ENCODE measurements around the gene SIRT2. TPM values are rescaled to one million over a fixed set of nuclear protein-coding genes. Genes with fewer than 3 reads are reported as not detected.

The SIRT2 gene
- total RNA-seq, 1 donor from 2014 or later = 10.9 TPM

DNA sequence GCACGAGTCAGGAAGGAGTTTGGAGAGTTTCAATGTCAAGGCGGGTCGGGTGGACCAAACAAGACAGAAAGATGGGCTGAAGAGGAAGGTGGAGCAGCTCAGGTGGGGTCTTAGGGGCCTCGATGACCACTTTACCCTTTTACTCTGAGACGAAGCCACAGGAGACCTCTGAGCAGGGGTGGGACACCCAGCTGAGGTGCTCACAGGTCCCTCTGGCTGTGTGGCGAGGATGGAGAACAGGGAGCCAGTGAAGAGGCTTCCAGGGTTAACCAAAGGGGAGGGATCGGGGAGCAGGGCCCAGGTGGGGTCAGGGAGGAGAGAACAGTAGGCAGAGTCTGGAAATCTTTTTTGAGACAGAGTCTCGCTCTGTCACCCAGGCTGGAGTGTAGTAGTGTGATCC is 14.5 kb upstream of the SIRT2 start:
- Histone ChIP-seq H4K20me1 (ENCODE audit: low read depth) (no peaks in the 10 kb centered on the region), H3K4me3 (no peak overlapping the region), H3K27me3 (no peaks in the 10 kb centered on the region), H3K36me3 (no peaks in the 10 kb centered on the region), H3F3A (ENCODE audit: low read depth) (no peaks in the 10 kb centered on the region), H3K4me1 (no peaks in the 10 kb centered on the region), H3K79me2 (ENCODE audit: low read depth) (no peaks in the 10 kb centered on the region), H3K9me3 (ENCODE audit: low read depth) (no peaks in the 10 kb centered on the region), H3K9ac (no peak overlapping the region), H2AFZ (replicated peaks) (no peak overlapping the region), H3K27ac (no peak overlapping the region), H3K4me2 (no peak overlapping the region)
- no peak for DNase-seq (ENCODE audit: low spot score)
- H3K4me3 Mint-ChIP-seq = no peak overlapping the region
- H3K36me3 Mint-ChIP-seq = peaks cover 2% of the 10 kb centered on the region
- no peak overlapping the region for H3K27ac Mint-ChIP-seq
- H3K4me1 Mint-ChIP-seq = no peaks in the 10 kb centered on the region
- no peak for TF ChIP-seq EZH2phosphoT487 (IDR thresholded peaks at IDR 0.05)
- TF ChIP-seq EZH2 (IDR thresholded peaks at IDR 0.05) = no peak
- no peak for TF ChIP-seq CTCF (IDR thresholded peaks at IDR 0.05)
- no peaks in the 10 kb centered on the region for H3K9me3 Mint-ChIP-seq
- H3K27me3 Mint-ChIP-seq (ENCODE audit: insufficient read depth, low read depth) = peaks cover 7% of the 10 kb centered on the region

DNA sequence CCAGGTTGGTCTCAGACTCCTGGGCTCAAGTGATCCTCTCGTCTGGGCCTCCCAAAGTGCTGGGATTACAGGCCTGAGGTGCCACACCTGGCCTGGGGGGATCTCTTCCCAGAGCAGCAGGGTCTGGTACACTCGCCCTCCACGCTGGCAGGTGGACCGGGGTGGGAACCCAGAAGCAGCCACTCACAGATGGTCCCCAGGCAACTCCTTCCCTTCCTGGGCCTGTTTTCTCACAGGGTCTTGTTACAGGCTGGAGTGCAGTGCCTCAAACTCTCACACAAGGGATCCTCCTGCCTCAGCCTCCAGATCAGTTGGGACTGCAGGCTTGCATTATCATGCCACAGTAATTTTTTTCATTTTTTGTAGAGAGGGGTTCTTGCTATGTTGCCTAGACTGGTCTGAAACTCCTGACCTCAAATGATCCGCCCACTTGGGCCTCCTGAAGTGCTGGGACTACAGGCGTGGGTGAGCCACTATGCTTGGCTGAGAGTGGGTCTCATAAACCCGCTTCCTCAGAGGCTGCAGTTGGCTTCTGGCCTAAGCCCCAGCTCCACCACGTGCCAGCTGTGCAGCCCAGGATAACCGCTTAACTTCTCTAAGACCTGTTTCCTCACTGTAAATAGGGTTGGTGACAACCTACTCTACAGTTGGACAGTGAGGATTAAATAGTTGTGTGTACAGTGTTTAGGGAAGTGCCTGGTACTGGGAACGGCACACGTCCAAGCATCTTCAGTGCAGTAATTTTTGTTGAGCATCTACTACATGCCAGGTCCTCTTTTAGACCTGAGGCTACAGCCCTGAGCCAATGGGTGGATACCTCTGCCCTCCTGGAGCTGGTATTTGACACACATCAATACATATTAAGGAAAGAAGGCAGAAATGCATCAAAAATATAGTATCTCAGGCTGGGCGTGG is 13.4 kb upstream of the SIRT2 start:
- H3K27ac Mint-ChIP-seq = peak overlapping the region; percentile 69

GRCh38 chr19:38911388-38912001 is 12.1 kb upstream of the SIRT2 start:
- Mint-ChIP-seq H3K4me1 (no peaks in the 10 kb centered on the region), H3K27me3 (ENCODE audit: insufficient read depth, low read depth) (peaks cover 11% of the 10 kb centered on the region), H3K36me3 (peaks cover 8% of the 10 kb centered on the region), H3K9me3 (no peaks in the 10 kb centered on the region), H3K4me3 (no peak overlapping the region), H3K27ac (no peak overlapping the region)
- Histone ChIP-seq H2AFZ (replicated peaks) (no peak overlapping the region), H3K27ac (no peak overlapping the region), H3K9me3 (ENCODE audit: low read depth) (no peaks in the 10 kb centered on the region), H3K36me3 (no peaks in the 10 kb centered on the region), H3K4me1 (no peaks in the 10 kb centered on the region), H3K79me2 (ENCODE audit: low read depth) (no peaks in the 10 kb centered on the region), H3K4me3 (no peak overlapping the region), H3K9ac (no peak overlapping the region), H3K27me3 (no peaks in the 10 kb centered on the region), H3K4me2 (no peak overlapping the region), H4K20me1 (ENCODE audit: low read depth) (no peaks in the 10 kb centered on the region), H3F3A (ENCODE audit: low read depth) (no peaks in the 10 kb centered on the region)
- TF ChIP-seq CTCF (IDR thresholded peaks at IDR 0.05) (no peak), EZH2 (IDR thresholded peaks at IDR 0.05) (no peak), EZH2phosphoT487 (IDR thresholded peaks at IDR 0.05) (no peak)
- no peak for DNase-seq (ENCODE audit: low spot score)

More for the DNA sequence above, 13.4 kb upstream of the SIRT2 start:
- TF ChIP-seq CTCF (IDR thresholded peaks at IDR 0.05) (no peak), EZH2phosphoT487 (IDR thresholded peaks at IDR 0.05) (no peak), EZH2 (IDR thresholded peaks at IDR 0.05) (no peak)
- Histone ChIP-seq H3K9ac (no peak overlapping the region), H3K4me3 (no peak overlapping the region), H3K4me2 (no peak overlapping the region), H2AFZ (replicated peaks) (no peak overlapping the region), H3K4me1 (no peaks in the 10 kb centered on the region), H4K20me1 (ENCODE audit: low read depth) (no peaks in the 10 kb centered on the region), H3K79me2 (ENCODE audit: low read depth) (no peaks in the 10 kb centered on the region), H3K27ac (no peak overlapping the region), H3K9me3 (ENCODE audit: low read depth) (no peaks in the 10 kb centered on the region), H3K36me3 (no peaks in the 10 kb centered on the region), H3K27me3 (no peaks in the 10 kb centered on the region), H3F3A (ENCODE audit: low read depth) (no peaks in the 10 kb centered on the region)
- no peak for DNase-seq (ENCODE audit: low spot score)
- Mint-ChIP-seq H3K4me1 (no peaks in the 10 kb centered on the region), H3K4me3 (no peak overlapping the region), H3K36me3 (peaks cover 3% of the 10 kb centered on the region), H3K9me3 (no peaks in the 10 kb centered on the region), H3K27me3 (ENCODE audit: insufficient read depth, low read depth) (peaks cover 7% of the 10 kb centered on the region)

All from neural progenitor cell (in vitro differentiated cells).